Thoracic aorta (tissue), 2 donors: ENCODE results near the gene ARL15. TPM values are rescaled to one million over a fixed set of nuclear protein-coding genes. Genes with fewer than 3 reads are reported as not detected.
"Not testable (repeated sequence)": the region's sequence is repeated elsewhere in the genome, so short reads cannot be mapped to it uniquely, and the experiment has no call there.

ENCODE experiments used
- ATAC-seq: fragments of 150-250 bp; one replicate; pipeline ENCODE4 v1.8.0; 2017; ENCODE audit warnings: low read depth; ENCODE audit not compliant: insufficient number of reproducible peaks, low FRiP score
- DNase-seq: peaks from one replicate; pipeline ENCODE4 v3.0.0-alpha.2; 2020; ENCODE audit warnings: low spot score
- H3K27ac ChIP-seq, 2 donors: fragments of 200-600 bp; sonication (generic); 1 replicate in 1 of 2; 2 replicates in 1 of 2; pipeline ENCODE4 v1.5.1; 2016; ENCODE audit warnings: mild to moderate bottlenecking in 2 of 2, moderate library complexity in 2 of 2
- H3K27me3 ChIP-seq: fragments of 200-600 bp; sonication (generic); replicated peaks from 2 replicates; pipeline ENCODE4 v1.6.0; 2016; ENCODE audit warnings: mild to moderate bottlenecking; ENCODE audit not compliant: insufficient read depth
- H3K36me3 ChIP-seq: fragments of 200-600 bp; sonication (generic); one replicate; pipeline ENCODE4 v1.5.1; 2016
- H3K4me1 ChIP-seq, 2 donors: fragments of 200-600 bp; sonication (generic); 1 replicate in 1 of 2; 2 replicates in 1 of 2; pipeline versions ENCODE4 v1.5.1 to v1.6.0; 2016; ENCODE audit warnings: low read depth in 2 of 2, mild to moderate bottlenecking in 1 of 2; ENCODE audit not compliant: control insufficient read depth in 1 of 2
- H3K4me3 ChIP-seq: fragments of 200-600 bp; sonication (generic); 2 replicates; pipeline ENCODE4 v1.5.1; 2016; ENCODE audit warnings: mild to moderate bottlenecking
- H3K9me3 ChIP-seq: fragments of 200-600 bp; sonication (generic); 2 replicates; pipeline ENCODE4 v1.5.1; 2016
- CTCF ChIP-seq: fragments of 200-600 bp; sonication (generic); IDR thresholded peaks from one replicate; pipeline ENCODE4 v1.5.1; 2019; ENCODE audit warnings: antibody characterized with exemption
- total RNA-seq, 2 donors: library from RNA; depleted of rRNA; stranded (reverse); fragments of >200 nt; gene quantifications; one replicate each; pipeline versions ENCODE4 v1.1.0 to v1.2.3, GENCODE V29; 2016

ARL15 gene
- 10 to 100 TPM; 23.6 to 36.8 TPM for total RNA-seq

GRCh38 chr5:54310433-54311175, at the start of gene ARL15:
TSS of gene ARL15 (minus strand) at chr5:54310573.
- peak; percentile 87 for ATAC-seq
- H3K4me1 ChIP-seq: peaks cover 7% of the 10 kb centered on the region in 2 donors
- no peaks in the 10 kb centered on the region for H3K36me3 ChIP-seq
- H3K27ac ChIP-seq: peak within 1 kb of the TSS; percentile 40 to 76
- no peaks in the 10 kb centered on the region for H3K27me3 ChIP-seq
- peak within 1 kb of the TSS; percentile 87 for H3K4me3 ChIP-seq
- DNase-seq: peak; percentile 96
- peak; percentile 15 for TF ChIP-seq CTCF
- no peaks in the 10 kb centered on the region for H3K9me3 ChIP-seq

- no peak for DNase-seq
- Histone ChIP-seq H3K4me3 (no peak overlapping the region), H3K9me3 (no peaks in the 10 kb centered on the region), H3K4me1 (peaks cover 6 to 9% of the 10 kb centered on the region in 2 donors), H3K36me3 (no peaks in the 10 kb centered on the region), H3K27ac (no peak overlapping the region), H3K27me3 (no peaks in the 10 kb centered on the region)
- no peak for ATAC-seq
- TF ChIP-seq CTCF: no peak
Observed at GRCh38 chr5:54360089-54360488, 49.7 kb upstream of the ARL15 start.

- H3K4me3 ChIP-seq: no peak overlapping the region
- no peaks in the 10 kb centered on the region for H3K9me3 ChIP-seq
- peaks cover 6 to 9% of the 10 kb centered on the region in 2 donors for H3K4me1 ChIP-seq
- no peaks in the 10 kb centered on the region for H3K36me3 ChIP-seq
- TF ChIP-seq CTCF: no peak
- no peaks in the 10 kb centered on the region for H3K27me3 ChIP-seq
- DNase-seq (no peak), ATAC-seq (no peak)
- no peak overlapping the region for H3K27ac ChIP-seq
Observed at GRCh38 chr5:54357408-54358058, 47.2 kb upstream of the ARL15 start.

- not testable (repeated sequence) for H3K4me3 ChIP-seq, H3K9me3 ChIP-seq, H3K27me3 ChIP-seq, H3K4me1 ChIP-seq, H3K36me3 ChIP-seq, DNase-seq, H3K27ac ChIP-seq, ATAC-seq
Observed at GRCh38 chr5:54353933-54354564, 43.7 kb upstream of the ARL15 start.

GRCh38 chr5:54352580-54352979, 42.2 kb upstream of the ARL15 start:
- H3K9me3 ChIP-seq, H3K27me3 ChIP-seq, DNase-seq, ATAC-seq, H3K36me3 ChIP-seq, H3K27ac ChIP-seq, H3K4me3 ChIP-seq, H3K4me1 ChIP-seq: not testable (repeated sequence)

GRCh38 chr5:54347221-54347865, 37.0 kb upstream of the ARL15 start:
- ATAC-seq (no peak), DNase-seq (no peak)
- TF ChIP-seq CTCF: no peak
- no peaks in the 10 kb centered on the region for H3K36me3 ChIP-seq
- no peak overlapping the region for H3K27ac ChIP-seq
- H3K4me1 ChIP-seq: no peaks in the 10 kb centered on the region
- H3K9me3 ChIP-seq: no peaks in the 10 kb centered on the region
- no peaks in the 10 kb centered on the region for H3K27me3 ChIP-seq
- no peak overlapping the region for H3K4me3 ChIP-seq
